Measurements from ENCODE around the gene FOXP1. TPM values are rescaled to one million over a fixed set of nuclear protein-coding genes. Genes with fewer than 3 reads are reported as not detected.
A peak's percentile ranks its signal among the peaks of the same experiment; 100 is the strongest.

FOXP1 gene
- total RNA-seq, 1 donor = 195 TPM

GRCh38 chr3:71206305-71207165 is 377.0 kb downstream of the FOXP1 start:
- H3K27me3 ChIP-seq (ENCODE audit: insufficient read depth, low read length) = no peaks in the 10 kb centered on the region
- H4K20me1 ChIP-seq (ENCODE audit: insufficient read depth, low read length) = no peaks in the 10 kb centered on the region
- no peak overlapping the region for H3K27ac ChIP-seq (ENCODE audit: low read depth, low read length)
- TF ChIP-seq CTCF (IDR thresholded peaks at IDR 0.05; ENCODE audit: extremely low read depth, low read depth, low read length) = no peak
- no peak for DNase-seq (ENCODE audit: insufficient read length, low spot score, missing footprints)
- H3K9me3 ChIP-seq (ENCODE audit: low read depth, low read length) = no peaks in the 10 kb centered on the region
- no peak overlapping the region for H3K4me3 ChIP-seq (ENCODE audit: insufficient read depth, low read length)
- H2AFZ ChIP-seq (ENCODE audit: low read length) = no peak overlapping the region
- H3K79me2 ChIP-seq (ENCODE audit: insufficient read depth, low read length) = peaks cover 63% of the 10 kb centered on the region
- H3K4me2 ChIP-seq (ENCODE audit: insufficient read depth, low read length) = no peak overlapping the region
- peaks cover 27% of the 10 kb centered on the region for H3K4me1 ChIP-seq (ENCODE audit: insufficient read depth, low read length)
- H3K36me3 ChIP-seq (ENCODE audit: insufficient read depth, low read length) = no peaks in the 10 kb centered on the region

GRCh38 chr3:71203727-71204488 is 379.6 kb downstream of the FOXP1 start:
- no peak for TF ChIP-seq CTCF (IDR thresholded peaks at IDR 0.05; ENCODE audit: extremely low read depth, low read depth, low read length)
- Histone ChIP-seq H3K27ac (ENCODE audit: low read depth, low read length) (no peak overlapping the region), H2AFZ (ENCODE audit: low read length) (no peak overlapping the region), H3K79me2 (ENCODE audit: insufficient read depth, low read length) (peaks cover 60% of the 10 kb centered on the region), H3K9me3 (ENCODE audit: low read depth, low read length) (no peaks in the 10 kb centered on the region), H3K4me3 (ENCODE audit: insufficient read depth, low read length) (no peak overlapping the region), H3K4me2 (ENCODE audit: insufficient read depth, low read length) (no peak overlapping the region), H3K36me3 (ENCODE audit: insufficient read depth, low read length) (no peaks in the 10 kb centered on the region), H4K20me1 (ENCODE audit: insufficient read depth, low read length) (no peaks in the 10 kb centered on the region), H3K27me3 (ENCODE audit: insufficient read depth, low read length) (no peaks in the 10 kb centered on the region), H3K4me1 (ENCODE audit: insufficient read depth, low read length) (peaks cover 12% of the 10 kb centered on the region)
- no peak for DNase-seq (ENCODE audit: insufficient read length, low spot score, missing footprints)

- Histone ChIP-seq H4K20me1 (ENCODE audit: insufficient read depth, low read length) (no peaks in the 10 kb centered on the region), H3K9me3 (ENCODE audit: low read depth, low read length) (no peaks in the 10 kb centered on the region), H3K4me1 (ENCODE audit: insufficient read depth, low read length) (peaks cover 12% of the 10 kb centered on the region), H3K4me2 (ENCODE audit: insufficient read depth, low read length) (no peak overlapping the region), H3K4me3 (ENCODE audit: insufficient read depth, low read length) (no peak overlapping the region), H3K27ac (ENCODE audit: low read depth, low read length) (peak overlapping the region; percentile 8), H2AFZ (ENCODE audit: low read length) (no peak overlapping the region), H3K27me3 (ENCODE audit: insufficient read depth, low read length) (no peaks in the 10 kb centered on the region), H3K36me3 (ENCODE audit: insufficient read depth, low read length) (no peaks in the 10 kb centered on the region), H3K79me2 (ENCODE audit: insufficient read depth, low read length) (peaks cover 53% of the 10 kb centered on the region)
- no peak for DNase-seq (ENCODE audit: insufficient read length, low spot score, missing footprints)
- TF ChIP-seq CTCF (IDR thresholded peaks at IDR 0.05; ENCODE audit: extremely low read depth, low read depth, low read length) = no peak
Measured at GRCh38 chr3:71202848-71203533, 380.5 kb downstream of the FOXP1 start.
